SU-DHL-6 (cell line): Measurements from ENCODE around the gene BEND5.

ENCODE experiments used
- H2AFZ ChIP-seq: fragments of 200-600 bp; sonication (generic); 2 replicates; pipeline ENCODE4 v1.6.1; 2014; ENCODE audit warnings: low read depth, mild to moderate bottlenecking, moderate library complexity, mixed read lengths, antibody characterized with exemption, low read length; ENCODE audit not compliant: severe bottlenecking
- H3F3A ChIP-seq: fragments of 200-600 bp; shearing (Covaris generic); 2 replicates; pipeline ENCODE4 v1.6.0; 2016; ENCODE audit warnings: antibody characterized with exemption, mild to moderate bottlenecking; ENCODE audit not compliant: insufficient read depth
- H3K27ac ChIP-seq: fragments of 200-600 bp; sonication (generic); 2 replicates; pipeline ENCODE4 v1.5.1; 2016; ENCODE audit warnings: low read depth, mild to moderate bottlenecking, low read length, moderate library complexity, mixed read lengths
- H3K27me3 ChIP-seq: fragments of 200-600 bp; sonication (generic), shearing (Covaris generic); 2 replicates; pipeline ENCODE4 v1.6.0; 2014; ENCODE audit warnings: mild to moderate bottlenecking, low read length
- H3K36me3 ChIP-seq: fragments of 200-600 bp; sonication (generic); 2 replicates; pipeline ENCODE4 v1.6.1; 2014; ENCODE audit warnings: mild to moderate bottlenecking, low read length, mixed read lengths
- H3K4me2 ChIP-seq: fragments of 300-600, 200-600 bp; shearing (Covaris generic), sonication (generic); 2 replicates; pipeline ENCODE4 v1.6.0; 2014; ENCODE audit warnings: low read length, low read depth, mild to moderate bottlenecking; ENCODE audit not compliant: poor library complexity, severe bottlenecking
- H3K4me3 ChIP-seq: fragments of 200-600 bp; sonication (generic); 2 replicates; pipeline ENCODE4 v1.5.1; 2014; ENCODE audit warnings: antibody characterized with exemption, low read length, mild to moderate bottlenecking, mixed read lengths; ENCODE audit not compliant: insufficient read depth, poor library complexity, severe bottlenecking
- H3K79me2 ChIP-seq: fragments of 200-600 bp; sonication (generic); 2 replicates; pipeline ENCODE4 v1.6.1; 2014; ENCODE audit warnings: mild to moderate bottlenecking, low read length, moderate library complexity; ENCODE audit not compliant: insufficient read depth
- H3K9ac ChIP-seq: fragments of 200-600 bp; sonication (generic); 2 replicates; pipeline ENCODE4 v1.7.0; 2014; ENCODE audit warnings: mild to moderate bottlenecking, low read length
- H3K9me2 ChIP-seq: fragments of 200-600 bp; sonication (generic); replicated peaks from 2 replicates; pipeline ENCODE4 v1.6.1; 2014; ENCODE audit warnings: low read length; ENCODE audit not compliant: insufficient read depth
- H3K9me3 ChIP-seq: fragments of 200-600 bp; sonication (generic); 2 replicates; pipeline ENCODE4 v1.6.1; 2014; ENCODE audit warnings: low read length, mixed read lengths; ENCODE audit not compliant: insufficient read depth
- H4K20me1 ChIP-seq: fragments of 200-600 bp; sonication (generic); 2 replicates; pipeline ENCODE4 v1.6.1; 2014; ENCODE audit warnings: low read depth, mild to moderate bottlenecking, antibody characterized with exemption, low read length, moderate library complexity, mixed read lengths
- CTCF ChIP-seq: fragments of 200-600 bp; sonication (generic); IDR thresholded peaks from one replicate; pipeline ENCODE4 v1.5.1; 2017; ENCODE audit warnings: antibody characterized with exemption, mild to moderate bottlenecking, low read length, moderate library complexity; ENCODE audit not compliant: insufficient read depth, poor library complexity, severe bottlenecking
- EZH2phosphoT487 ChIP-seq: fragments of 200-600 bp; sonication (generic), shearing (Covaris generic); conservative IDR thresholded peaks from 2 replicates; pipeline ENCODE4 v1.6.1; 2018; ENCODE audit warnings: mild to moderate bottlenecking, antibody characterized with exemption, low read length, moderate library complexity, mixed read lengths

BEND5 gene

GRCh38 chr1:48807554-48808260 is 31.0 kb upstream of the BEND5 start:
- no peak overlapping the region for H3K4me3 ChIP-seq
- no peak overlapping the region for H3K27ac ChIP-seq
- H3K4me2 ChIP-seq, result no peak overlapping the region

GRCh38 chr1:48803474-48803873 is 26.8 kb upstream of the BEND5 start:
- no peaks in the 10 kb centered on the region for H3K27me3 ChIP-seq
- H3K36me3 ChIP-seq, result no peaks in the 10 kb centered on the region
- H3K9ac ChIP-seq, result no peak overlapping the region
- no peak overlapping the region for H3K4me3 ChIP-seq
- no peak for TF ChIP-seq EZH2phosphoT487
- H3K9me2 ChIP-seq, result no peaks in the 10 kb centered on the region
- no peaks in the 10 kb centered on the region for H3K9me3 ChIP-seq
- no peak overlapping the region for H2AFZ ChIP-seq
- no peak overlapping the region for H3K27ac ChIP-seq
- no peaks in the 10 kb centered on the region for H3K79me2 ChIP-seq
- H3K4me2 ChIP-seq, result no peak overlapping the region
- no peaks in the 10 kb centered on the region for H3F3A ChIP-seq
- H4K20me1 ChIP-seq, result no peaks in the 10 kb centered on the region

More at GRCh38 chr1:48807554-48808260, 31.0 kb upstream of the BEND5 start:
- no peaks in the 10 kb centered on the region for H3K27me3 ChIP-seq
- H3K9ac ChIP-seq, result no peak overlapping the region
- no peak overlapping the region for H2AFZ ChIP-seq
- no peaks in the 10 kb centered on the region for H4K20me1 ChIP-seq
- H3K36me3 ChIP-seq, result no peaks in the 10 kb centered on the region
- no peak for TF ChIP-seq EZH2phosphoT487
- no peak for TF ChIP-seq CTCF
- H3K9me3 ChIP-seq, result no peaks in the 10 kb centered on the region
- no peaks in the 10 kb centered on the region for H3K79me2 ChIP-seq
- H3K9me2 ChIP-seq, result no peaks in the 10 kb centered on the region
- no peaks in the 10 kb centered on the region for H3F3A ChIP-seq

GRCh38 chr1:48794816-48795215 is 18.1 kb upstream of the BEND5 start:
- Histone ChIP-seq H3K79me2 (no peaks in the 10 kb centered on the region), H3K9me2 (no peaks in the 10 kb centered on the region), H4K20me1 (no peaks in the 10 kb centered on the region), H3K4me3 (no peak overlapping the region), H3F3A (no peaks in the 10 kb centered on the region), H3K27ac (no peak overlapping the region), H2AFZ (no peak overlapping the region), H3K4me2 (no peak overlapping the region), H3K36me3 (no peaks in the 10 kb centered on the region), H3K27me3 (no peaks in the 10 kb centered on the region), H3K9me3 (no peaks in the 10 kb centered on the region), H3K9ac (no peak overlapping the region)
- TF ChIP-seq EZH2phosphoT487 (no peak), CTCF (no peak)

GRCh38 chr1:48793863-48794262 is 17.2 kb upstream of the BEND5 start:
- Histone ChIP-seq H2AFZ (no peak overlapping the region), H3K4me3 (no peak overlapping the region), H3K9ac (no peak overlapping the region), H3K27ac (no peak overlapping the region), H3K79me2 (no peaks in the 10 kb centered on the region), H3K9me2 (no peaks in the 10 kb centered on the region), H3K9me3 (no peaks in the 10 kb centered on the region), H3K4me2 (no peak overlapping the region), H3K36me3 (no peaks in the 10 kb centered on the region), H4K20me1 (no peaks in the 10 kb centered on the region), H3F3A (no peaks in the 10 kb centered on the region), H3K27me3 (no peaks in the 10 kb centered on the region)
- TF ChIP-seq EZH2phosphoT487 (no peak), CTCF (no peak)
